K562 (cell line): Measurements from ENCODE around the gene BEST3. TPM values are rescaled to one million over a fixed set of nuclear protein-coding genes. Genes with fewer than 3 reads are reported as not detected.
A peak's percentile ranks its signal among the peaks of the same experiment; 100 is the strongest.

Source experiments
- ATAC-seq: fragments of 200-7000 bp; cut with Tn5 transposase; 3 replicates; pipeline ENCODE4 v1.9.1; 2020; ENCODE audit warnings: moderate library complexity
- BruUV-seq: library from RNA; stranded (reverse); fragments of 400-500 nt; replicated peaks from 2 replicates; lab custom pipeline; 2021; lab: Mats Ljungman, UMichigan
- CTCF ChIA-PET: fragments of 300-600 bp; formaldehyde crosslinking; extraction: SDS; loops from one replicate; lab custom pipeline; 2021; ENCODE audit warnings: low intra/inter-chr PET ratio; lab: Yijun Ruan, JAX
- POLR2A ChIA-PET: fragments of 300-600, 350-650 bp; sonication (Branson Sonifier 250); formaldehyde crosslinking; extraction: SDS; loops from one replicate; lab custom pipeline; 2021; ENCODE audit warnings: antibody characterized with exemption, inconsistent platforms; lab: Yijun Ruan, JAX
- DNase-seq, 4 experiments: peaks; one replicate each; pipeline versions ENCODE4 v3.0.0 to v3.0.0-alpha.2; 2011 to 2018; ENCODE audit warnings: low spot score in 3 of 4, mixed read lengths in 3 of 4; ENCODE audit errors: extremely low read depth in 1 of 4
- FAIRE-seq: peaks from 2 replicates; lab custom pipeline; 2011; peaks lifted over from hg19 to GRCh38; lab: Jason Lieb, UNC
- H2AFZ ChIP-seq: 2 replicates; pipeline ENCODE4 v1.6.0; 2011; ENCODE audit warnings: low read depth, low read length, control low read depth, inconsistent platforms
- H3K27ac ChIP-seq: fragments of 200-600 bp; 3 replicates; pipeline ENCODE4 v1.8.0; 2011; ENCODE audit warnings: low read depth, mild to moderate bottlenecking, control low read depth, inconsistent platforms, low read length, moderate library complexity, mixed read lengths; ENCODE audit errors: extremely low read depth
- H3K27me3 ChIP-seq, 2 experiments: fragments of 300-600 bp in 1 of 2; 2 replicates in 1 of 2; 3 replicates in 1 of 2; pipeline versions ENCODE4 v1.6.0 to v1.8.0; 2011; ENCODE audit warnings: inconsistent platforms in 2 of 2, low read length in 2 of 2, mild to moderate bottlenecking in 1 of 2, mixed read lengths in 1 of 2, moderate library complexity in 1 of 2; ENCODE audit not compliant: control insufficient read depth in 2 of 2, insufficient read depth in 2 of 2
- H3K36me3 ChIP-seq: fragments of 300-600 bp; 3 replicates; pipeline ENCODE4 v1.8.0; 2011; ENCODE audit warnings: mild to moderate bottlenecking, low read length, inconsistent platforms; ENCODE audit not compliant: control insufficient read depth, insufficient read depth
- H3K4me1 ChIP-seq, 2 experiments: fragments of 200-600 bp in 1 of 2; replicated peaks in 1 of 2; 2 replicates in 1 of 2; 3 replicates in 1 of 2; pipeline versions ENCODE4 v1.5.1 to v1.8.0; 2011; ENCODE audit warnings: inconsistent platforms in 2 of 2, low read length in 2 of 2, mild to moderate bottlenecking in 1 of 2, mixed read lengths in 1 of 2, moderate library complexity in 1 of 2; ENCODE audit not compliant: control insufficient read depth in 2 of 2, insufficient read depth in 2 of 2
- H3K4me2 ChIP-seq: 2 replicates; pipeline ENCODE4 v1.6.1; 2011; ENCODE audit warnings: low read length, control low read depth, inconsistent platforms, mixed read lengths; ENCODE audit not compliant: insufficient read depth
- H3K4me3 ChIP-seq: fragments of 200-600 bp; sonication (generic), shearing (Covaris generic); 2 replicates; pipeline ENCODE4 v1.5.1; 2016; ENCODE audit warnings: control low read depth, inconsistent platforms
- H3K79me2 ChIP-seq: fragments of 200-600 bp; 3 replicates; pipeline ENCODE4 v1.8.0; 2011; ENCODE audit warnings: low read length, inconsistent platforms; ENCODE audit not compliant: control insufficient read depth, insufficient read depth
- H3K9ac ChIP-seq, 2 experiments: 2 replicates each; pipeline versions ENCODE4 v1.6.0 to v1.6.1; 2011; ENCODE audit warnings: low read depth in 2 of 2, low read length in 2 of 2, control low read depth in 1 of 2, inconsistent platforms in 1 of 2, mild to moderate bottlenecking in 1 of 2, mixed read lengths in 1 of 2; ENCODE audit not compliant: insufficient read depth in 1 of 2
- H3K9me1 ChIP-seq: one replicate; pipeline ENCODE4 v1.6.0; 2011; ENCODE audit warnings: inconsistent platforms, mild to moderate bottlenecking, low read length, moderate library complexity; ENCODE audit not compliant: control insufficient read depth, insufficient read depth
- H3K9me3 ChIP-seq: replicated peaks from 2 replicates; pipeline ENCODE4 v1.5.1; 2011; ENCODE audit warnings: low read depth, low read length, inconsistent platforms; ENCODE audit not compliant: control insufficient read depth, insufficient read depth
- H4K20me1 ChIP-seq: replicated peaks from 2 replicates; pipeline ENCODE4 v1.6.1; 2011; ENCODE audit warnings: low read length, inconsistent platforms, mixed read lengths; ENCODE audit not compliant: control insufficient read depth, insufficient read depth
- C11orf30 ChIP-seq: fragments of 450-650 bp; IDR thresholded peaks from 2 replicates; pipeline ENCODE4 v1.6.1; 2016; ENCODE audit warnings: low read depth, mild to moderate bottlenecking
- FOS ChIP-seq: IDR thresholded peaks from 3 replicates; pipeline ENCODE4 v1.6.1; 2011; ENCODE audit not compliant: insufficient read length; ENCODE audit errors: extremely low read depth
- FOXK2 ChIP-seq, 2 experiments: fragments of 450-650 bp; IDR thresholded peaks in 1 of 2; conservative IDR thresholded peaks in 1 of 2; 2 replicates each; pipeline ENCODE4 v1.6.1; 2016; ENCODE audit warnings: low read depth in 2 of 2, mild to moderate bottlenecking in 1 of 2
- HMBOX1 ChIP-seq: sonication (generic); IDR thresholded peaks from 2 replicates; pipeline ENCODE4 v1.6.1; 2016
- JUN ChIP-seq, 2 experiments: sonication (generic) in 1 of 2; formaldehyde crosslinking in 1 of 2; IDR thresholded peaks; 2 replicates each; pipeline versions ENCODE4 v1.6.1 to v1.8.0; 2012 to 2022; ENCODE audit warnings: borderline replicate concordance in 2 of 2, mild to moderate bottlenecking in 2 of 2, improper control_type of control experiment in 1 of 2, low read depth in 1 of 2, low read length in 1 of 2, missing genetic modification reagents in 1 of 2
- NFATC3 ChIP-seq: fragments of 450-650 bp; IDR thresholded peaks from 2 replicates; pipeline ENCODE4 v1.6.1; 2017; ENCODE audit warnings: mild to moderate bottlenecking
- RBM34 ChIP-seq: fragments of 200-400 bp; formaldehyde crosslinking; IDR thresholded peaks from 2 replicates; pipeline ENCODE4 v1.6.1; 2018; ENCODE audit warnings: low read length, borderline replicate concordance; ENCODE audit not compliant: insufficient read depth
- SIN3B ChIP-seq: fragments of 450-650 bp; IDR thresholded peaks from 2 replicates; pipeline ENCODE4 v1.6.1; 2017; ENCODE audit warnings: low read depth, mild to moderate bottlenecking, moderate library complexity
- SMARCA5 ChIP-seq: fragments of 450-650 bp; IDR thresholded peaks from 2 replicates; pipeline ENCODE4 v1.6.1; 2016
- TCF7L2 ChIP-seq: fragments of 150-350 bp; IDR thresholded peaks from 2 replicates; pipeline ENCODE4 v1.6.1; 2016; ENCODE audit warnings: low read depth, mild to moderate bottlenecking, low read length, moderate library complexity
- ZBTB1 ChIP-seq: sonication (generic); formaldehyde crosslinking; IDR thresholded peaks from 2 replicates; pipeline ENCODE4 v1.8.1; 2023; ENCODE audit warnings: missing genetic modification reagents, low read depth, mild to moderate bottlenecking, borderline replicate concordance
- ZBTB33 ChIP-seq: sonication (generic); formaldehyde crosslinking; IDR thresholded peaks from 2 replicates; pipeline ENCODE4 v1.8.1; 2023; ENCODE audit warnings: mild to moderate bottlenecking, missing genetic modification reagents
- ZNF77 ChIP-seq: fragments of 250-450 bp; sonication (Bioruptor Pico); IDR thresholded peaks from 2 replicates; pipeline ENCODE4 v1.5.0; 2020
- WGBS: fragments of 100-300 bp; shearing (Covaris generic); methylation state at CpG from one replicate; pipeline ENCODE4 v1.1.6; 2016; ENCODE audit warnings: low coverage, mixed read lengths; ENCODE audit not compliant: insufficient coverage; ENCODE audit errors: missing lambda C conversion rate; 5-methylcytosine and 5-hydroxymethylcytosine counted together
- in situ Hi-C: fragments of 300-500 bp; cut with MboI; formaldehyde crosslinking; loops from 4 replicates; pipeline ENCODE4 v1.15.0; 2018; ENCODE audit warnings: inconsistent platforms, mixed read lengths
- intact Hi-C: fragments of 100-400 bp; cut with micrococcal nuclease; formaldehyde crosslinking; loops from 2 replicates; pipeline ENCODE4 v1.14.2; 2022
- polyA plus RNA-seq, 8 experiments: library from polyadenylated mRNA; depleted of rRNA in 4 of 8; stranded (reverse) in 5 of 8; unstranded in 3 of 8; fragments of >200 nt; fragmentation: Nextera tagmentation in 2 of 8; fragmentation: Illumina TruSeq in 1 of 8; extraction: Ambion mirVana in 2 of 8; extraction: Trizol in 1 of 8; gene quantifications; 2 replicates each; pipeline versions ENCODE4 v1.2.1 to v1.2.3, GENCODE V29; 2011 to 2014; ENCODE audit warnings: inconsistent platforms in 1 of 8, missing spikeins in 1 of 8
- total RNA-seq, 7 experiments: library from RNA; depleted of rRNA in 6 of 7; stranded (reverse); fragments of >200 nt in 6 of 7; fragmentation: Illumina TruSeq in 2 of 7; extraction: Trizol in 2 of 7; gene quantifications; 2 replicates each; pipeline versions ENCODE4 v1.2.1 to v1.2.3, GENCODE V29; 2011 to 2021; ENCODE audit warnings: low replicate concordance in 1 of 7

Gene BEST3
- total and polyA plus RNA-seq, 9 of the 15 experiments (the other 6 are each of a cell fraction or from before 2014, with no cell fraction given), result 0.15 TPM; not detected in 8

- Histone ChIP-seq H3K27me3 (no peaks in the 10 kb centered on the region), H3K9ac (no peak overlapping the region), H3K4me2 (no peak overlapping the region), H3K79me2 (no peaks in the 10 kb centered on the region), H3K9me1 (no peaks in the 10 kb centered on the region), H3K4me1 (peaks cover 9 to 36% of the 10 kb centered on the region in 2 experiments; a peak in 4 of 5 replicates), H3K9me3 (no peaks in the 10 kb centered on the region), H4K20me1 (no peaks in the 10 kb centered on the region)
- DNase-seq (no peak), FAIRE-seq (no peak)
- CTCF ChIA-PET, result no interaction called here
- intact Hi-C loops, result no loop called here
- POLR2A ChIA-PET, result interaction anchor here (1.0 to 1.6 kb wide), 2 partner anchors 11 to 20 kb away, joined by 3 to 5 read pairs; no protein-coding TSS in a partner anchor
- no TSS peak for BruUV-seq
- TF ChIP-seq ZBTB33 (CRISPR knock-in tag) (no peak), SMARCA5 (no peak), C11orf30 (0 out of 2 replicates have a peak, but pooled peaks have one; percentile 13)
- TF ChIP-seq, all 486 proteins: peak for 1
- Histone ChIP-seq H2AFZ (no peak overlapping the region), H3K27ac (no peak overlapping the region), H3K36me3 (no peaks in the 10 kb centered on the region), H3K4me3 (no peak overlapping the region)
- in situ Hi-C loops, result no loop called here
- no peak for ATAC-seq
Observed at GRCh38 chr12:69662764-69663163, 36.3 kb downstream of the BEST3 start.

- FAIRE-seq, result no peak
- in situ Hi-C loops, result no loop called here
- no peak overlapping the region for H2AFZ ChIP-seq
- intact Hi-C loops, result no loop called here
- TF ChIP-seq NFATC3, result no peak
- TF ChIP-seq ZNF77 (CRISPR knock-in tag), result no peak
- no peak for TF ChIP-seq ZBTB1 (CRISPR knock-in tag)
- no peak for TF ChIP-seq RBM34
- no peak for TF ChIP-seq FOXK2 (conservative IDR thresholded peaks at IDR 0.05 in 1 of 2, IDR thresholded peaks at IDR 0.05 in 1 of 2; ENCODE audit: low read depth in 2 of 2)
- TF ChIP-seq HMBOX1, result no peak
- TF ChIP-seq JUN (IDR thresholded peaks at IDR 0.05; ENCODE audit: borderline replicate concordance, low read depth, low read length), result no peak
- no peak for TF ChIP-seq JUN (CRISPR knock-in tag; IDR thresholded peaks at IDR 0.05; ENCODE audit: borderline replicate concordance)
- no peak for TF ChIP-seq TCF7L2
- TF ChIP-seq SIN3B, result no peak
- TF ChIP-seq FOS, result no peak
- TF ChIP-seq, all 486 proteins: peak for 0
- no TSS peak for BruUV-seq
- H4K20me1 ChIP-seq, result no peaks in the 10 kb centered on the region
- H3K9ac ChIP-seq, result no peak overlapping the region
- H3K4me3 ChIP-seq, result no peak overlapping the region
- H3K27me3 ChIP-seq, result no peaks in the 10 kb centered on the region
- ATAC-seq (no peak), DNase-seq (no peak)
- no peak overlapping the region for H3K4me2 ChIP-seq
- no peaks in the 10 kb centered on the region for H3K79me2 ChIP-seq
- ChIA-PET POLR2A (interaction anchor here (0.6 to 2.0 kb wide), 4 partner anchors 10 to 12 kb away, joined by 3 to 5 read pairs (median 4); no protein-coding TSS in a partner anchor), CTCF (no interaction called here)
- no peaks in the 10 kb centered on the region for H3K36me3 ChIP-seq
- H3K9me3 ChIP-seq, result no peaks in the 10 kb centered on the region
- peaks cover 2% of the 10 kb centered on the region for H3K9me1 ChIP-seq
- peaks cover 16 to 46% of the 10 kb centered on the region in 2 experiments for H3K4me1 ChIP-seq
- WGBS, result 80% methylated on average over 4 of the region's 4 CpGs
- no peak overlapping the region for H3K27ac ChIP-seq
Observed at GRCh38 chr12:69661386-69661785, 37.7 kb downstream of the BEST3 start.
